Measurements from ENCODE around the gene RPA4.
"Not testable (repeated sequence)": the region's sequence is repeated elsewhere in the genome, so short reads cannot be mapped to it uniquely, and the experiment has no call there.

RPA4 gene

GRCh38 chrX:96883608-96884007, at the start of gene RPA4:
TSS of gene RPA4 (plus strand) at chrX:96883908. CDS start at chrX:96884311, 403 bp downstream.
- no peak for DNase-seq

GRCh38 chrX:96834137-96834536, 49.6 kb upstream of the RPA4 start:
- no peak for DNase-seq

- no peak for DNase-seq
These were observed 47.9 kb upstream of the RPA4 start for GRCh38 chrX:96835660-96836289.

- no peak for DNase-seq
These were observed 45.9 kb upstream of the RPA4 start for GRCh38 chrX:96837808-96838207.

GRCh38 chrX:96838537-96838936, 45.2 kb upstream of the RPA4 start:
- no peak for DNase-seq

GRCh38 chrX:96841325-96841724, 42.4 kb upstream of the RPA4 start:
- DNase-seq = no peak

- DNase-seq = not testable (repeated sequence)
These were observed 41.8 kb upstream of the RPA4 start for GRCh38 chrX:96841866-96842265.

GRCh38 chrX:96843566-96843965, 40.1 kb upstream of the RPA4 start:
- DNase-seq = no peak

GRCh38 chrX:96846841-96847240, 36.9 kb upstream of the RPA4 start:
- no peak for DNase-seq

- DNase-seq = not testable (repeated sequence)
These were observed 24.3 kb upstream of the RPA4 start for GRCh38 chrX:96859422-96859821.

GRCh38 chrX:96861218-96861617, 22.5 kb upstream of the RPA4 start:
- DNase-seq = no peak

GRCh38 chrX:96861661-96862060, 22.0 kb upstream of the RPA4 start:
- no peak for DNase-seq

- no peak for DNase-seq
These were observed 319 bp downstream of the RPA4 start for GRCh38 chrX:96884027-96884426.

GRCh38 chrX:96889726-96890125, 6.0 kb downstream of the RPA4 start:
- no peak for DNase-seq

- DNase-seq = no peak
These were observed 23.0 kb downstream of the RPA4 start for GRCh38 chrX:96906741-96907140.

GRCh38 chrX:96907516-96908272, 24.0 kb downstream of the RPA4 start:
- no peak for DNase-seq

GRCh38 chrX:96909291-96909690, 25.6 kb downstream of the RPA4 start:
- no peak for DNase-seq

GRCh38 chrX:96918864-96919263, 35.2 kb downstream of the RPA4 start:
- DNase-seq = no peak

GRCh38 chrX:96919672-96920071, 36.0 kb downstream of the RPA4 start:
- no peak for DNase-seq

- no peak for DNase-seq
These were observed 40.9 kb downstream of the RPA4 start for GRCh38 chrX:96924581-96924980.

- no peak for DNase-seq
These were observed 45.3 kb downstream of the RPA4 start for GRCh38 chrX:96929036-96929435.

Measured in CD4-positive, alpha-beta T cell treated with Interferon gamma for 1 hour (primary cell).